Activated CD8-positive, alpha-beta memory T cell treated with anti-CD3 and anti-CD28 coated beads, Interleukin-2, amount 50 U/mL, for 48 hours (primary cell): ENCODE results near the gene NRAP.

Source experiments
- DNase-seq: peaks from one replicate; pipeline ENCODE4 v3.0.0-alpha.2; 2020

The NRAP gene

DNA sequence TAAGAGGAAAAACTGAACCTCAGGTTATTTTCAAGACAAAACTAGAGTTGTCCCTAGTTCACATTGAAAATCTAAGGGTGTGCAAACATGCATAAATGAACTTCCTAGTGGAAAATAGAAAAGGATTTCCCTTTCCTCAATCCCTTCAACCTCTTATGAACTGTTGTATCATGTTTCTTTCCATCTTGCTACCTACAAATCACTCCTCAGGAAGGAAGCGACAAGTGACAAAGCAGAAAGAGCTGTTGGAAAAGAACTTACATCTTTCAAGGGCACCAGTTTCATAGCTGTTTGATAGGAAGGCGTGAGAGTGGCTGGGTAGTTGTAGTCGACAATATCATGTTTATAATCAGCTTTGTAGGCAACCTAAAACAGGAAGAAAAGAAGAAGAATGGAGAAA lies 23.9 kb downstream of the NRAP start:
- no peak for DNase-seq

DNA sequence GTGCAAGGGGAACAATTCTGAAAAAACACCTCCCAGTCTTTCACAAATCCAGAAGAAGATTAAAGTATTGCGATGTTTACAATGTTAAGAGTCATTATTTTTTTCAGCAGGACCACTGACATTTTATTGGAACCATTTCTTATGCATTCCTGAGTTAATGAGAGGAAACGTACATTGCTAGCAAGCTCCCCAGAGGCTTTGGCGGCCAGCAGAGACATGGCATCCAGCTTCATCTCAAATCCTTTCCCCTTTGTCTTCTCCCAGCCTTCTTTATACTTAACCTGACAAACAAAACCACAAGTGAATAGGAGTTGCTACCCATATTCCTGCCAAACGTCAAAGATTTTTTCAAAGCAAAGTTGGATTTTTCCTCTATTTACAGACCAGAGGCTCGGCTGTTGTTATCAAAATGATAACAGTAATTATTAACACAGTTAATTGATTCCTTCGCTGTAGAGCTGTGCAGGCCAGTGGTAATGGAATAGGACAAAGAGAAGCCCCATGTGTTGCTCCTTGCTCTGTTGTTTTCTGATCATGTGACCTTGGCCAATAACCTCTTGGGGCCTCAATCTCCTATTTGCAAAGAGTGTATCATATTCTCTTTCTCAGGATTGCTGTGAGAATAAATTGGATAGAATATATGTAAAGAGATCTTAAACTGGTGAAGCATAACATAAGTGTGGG lies 32.0 kb downstream of the NRAP start:
- no peak for DNase-seq

DNA sequence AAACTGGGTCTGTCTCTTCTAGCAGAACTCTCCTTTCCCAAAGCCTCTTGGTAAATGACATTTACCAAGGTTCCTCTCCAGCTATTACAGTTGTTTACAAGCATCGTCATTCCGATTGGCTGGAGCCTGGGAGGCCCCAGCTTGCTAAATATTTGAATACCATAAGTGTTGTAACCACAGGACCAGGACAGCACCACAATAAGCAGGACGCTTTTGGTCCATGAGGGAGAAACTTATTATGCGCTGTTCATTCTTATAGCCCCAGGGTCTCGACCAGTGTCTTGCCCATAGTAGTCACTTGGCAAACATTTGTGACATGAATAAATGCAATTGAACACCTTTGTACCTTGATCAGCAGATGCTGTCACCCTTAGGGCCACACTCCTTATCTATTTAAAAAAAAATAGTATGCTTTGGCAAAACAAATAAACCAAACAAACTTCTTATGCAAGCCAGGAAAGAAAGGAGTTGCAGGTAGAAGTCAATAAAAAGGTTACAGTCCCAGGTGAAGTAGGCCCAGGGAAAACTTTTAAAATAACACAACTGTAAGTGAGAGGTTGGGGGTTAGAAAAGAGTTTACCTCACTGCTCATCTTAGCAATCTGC lies 32.8 kb downstream of the NRAP start:
- DNase-seq = no peak

DNA sequence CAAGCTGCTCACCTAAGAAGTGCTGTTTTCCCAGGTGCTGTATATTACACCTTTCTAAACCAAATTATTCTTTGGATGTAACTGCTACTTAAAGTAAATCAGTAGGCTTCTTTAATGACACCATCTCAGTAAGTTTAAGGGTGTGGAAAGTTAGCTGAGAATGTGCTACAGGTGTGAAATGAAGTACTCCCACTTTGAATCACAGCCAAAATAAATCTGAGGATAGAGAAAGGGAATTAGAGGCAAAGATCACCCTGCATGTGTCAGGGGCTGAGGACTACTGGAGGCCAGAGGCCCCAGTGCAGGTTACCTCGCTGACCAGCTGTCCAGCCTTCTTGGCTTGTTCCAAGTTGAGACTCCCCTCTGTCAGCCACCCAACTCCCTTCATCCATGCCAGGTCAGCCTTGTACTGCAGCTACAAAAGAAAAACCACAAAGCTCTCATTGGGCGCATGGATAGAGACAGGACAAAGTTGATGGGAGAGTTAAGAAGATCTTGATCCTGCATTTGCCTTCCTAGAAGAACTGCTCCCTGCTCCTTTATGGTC lies 35.2 kb downstream of the NRAP start:
- no peak for DNase-seq

DNA sequence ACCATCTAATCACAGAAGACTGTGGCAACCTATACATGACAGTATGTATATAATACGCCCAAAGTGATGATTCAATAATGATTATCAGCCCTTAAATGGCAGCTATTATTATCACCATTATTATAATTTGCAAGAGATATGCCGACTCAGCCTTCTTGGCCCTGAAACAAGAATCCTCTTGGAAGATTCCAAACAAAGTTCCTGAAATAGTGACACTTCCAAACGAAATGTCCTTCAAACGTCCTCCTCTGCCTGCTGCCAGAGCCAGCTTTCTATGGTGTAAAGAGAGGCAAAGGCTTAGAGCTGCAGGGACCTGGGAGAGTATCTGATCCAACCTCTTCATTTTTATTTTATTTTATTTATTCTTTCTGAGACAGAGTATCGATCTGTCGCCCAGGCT lies 36.0 kb downstream of the NRAP start:
- DNase-seq = no peak

DNA sequence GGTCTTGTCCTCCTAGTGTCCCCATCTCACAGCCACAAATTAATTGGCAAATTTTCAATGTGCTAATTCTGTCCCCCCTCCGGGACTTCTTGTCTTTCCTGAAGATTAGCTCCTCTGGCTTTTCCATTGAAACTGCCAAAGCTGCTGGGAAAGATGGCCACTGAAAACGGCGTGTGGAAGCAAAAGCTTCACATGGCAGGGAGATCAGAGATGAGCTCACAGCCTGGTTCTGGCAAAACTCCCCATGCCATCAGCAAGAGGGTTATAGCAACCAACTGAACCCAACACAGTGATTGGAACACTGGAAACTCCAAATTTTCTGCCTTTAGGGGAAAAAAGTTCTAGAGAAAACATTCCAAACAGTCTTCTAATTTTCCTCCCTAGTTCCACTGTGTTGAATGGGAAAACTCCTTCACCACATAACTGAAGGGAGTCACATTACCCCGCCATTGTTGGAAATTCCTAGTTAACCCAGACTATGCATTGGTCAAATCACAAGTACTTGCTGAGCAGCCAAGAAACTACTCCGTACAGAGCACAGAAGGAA lies 37.0 kb downstream of the NRAP start:
- no peak for DNase-seq

DNA sequence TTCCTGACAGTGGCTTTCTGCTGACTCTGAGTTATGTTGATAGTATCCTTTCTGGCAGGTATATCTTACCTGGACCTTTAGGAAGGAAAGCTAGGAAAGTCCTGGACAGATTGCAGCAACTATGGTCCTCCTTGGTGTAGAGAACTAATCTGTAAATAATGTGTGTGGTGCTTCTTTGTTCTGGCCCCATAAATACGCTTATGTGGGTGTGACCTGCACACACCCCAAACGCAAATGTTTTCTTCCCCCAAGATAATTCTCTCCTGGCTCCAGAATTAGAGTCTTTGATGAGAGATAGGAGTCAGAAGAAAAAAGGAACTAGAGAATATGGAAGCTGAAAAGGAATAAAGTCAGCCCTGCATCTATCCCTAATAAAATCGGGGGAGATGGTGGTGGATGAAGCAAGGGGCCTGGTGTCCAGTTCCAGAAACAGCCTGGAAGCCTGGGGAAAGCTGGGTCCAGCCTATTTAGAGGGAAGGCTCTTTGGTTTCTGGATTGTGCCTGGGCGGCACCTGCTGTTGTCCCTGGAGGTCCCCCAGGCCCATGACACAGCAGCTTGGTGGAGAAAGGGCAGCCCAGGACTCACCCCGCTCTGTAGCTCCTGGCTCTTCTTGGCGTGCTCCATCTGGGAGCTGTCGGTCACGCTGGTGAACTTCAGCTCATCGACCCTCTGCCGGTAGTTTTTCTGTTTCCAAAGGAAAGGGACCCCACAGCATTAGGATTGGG lies 38.2 kb downstream of the NRAP start:
- DNase-seq = no peak

DNA sequence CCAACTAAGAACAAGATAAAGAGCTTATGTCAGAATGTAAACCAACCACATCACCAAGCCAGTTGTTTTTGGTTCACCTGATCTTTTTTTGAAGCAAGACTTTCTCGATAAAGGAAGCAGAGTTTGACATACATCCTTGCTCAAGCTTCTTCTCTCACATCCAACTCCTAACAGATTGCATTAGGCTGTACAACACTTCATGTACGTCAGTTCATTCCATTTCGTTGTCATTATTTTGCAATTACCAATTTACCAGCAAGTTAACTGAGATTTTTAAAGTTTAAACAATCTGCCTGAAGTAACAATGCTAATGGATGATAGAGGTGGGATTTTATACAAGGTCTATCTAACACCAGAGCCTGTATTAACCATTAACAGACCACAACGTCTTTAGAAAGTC lies 41.0 kb downstream of the NRAP start:
- DNase-seq = no peak

DNA sequence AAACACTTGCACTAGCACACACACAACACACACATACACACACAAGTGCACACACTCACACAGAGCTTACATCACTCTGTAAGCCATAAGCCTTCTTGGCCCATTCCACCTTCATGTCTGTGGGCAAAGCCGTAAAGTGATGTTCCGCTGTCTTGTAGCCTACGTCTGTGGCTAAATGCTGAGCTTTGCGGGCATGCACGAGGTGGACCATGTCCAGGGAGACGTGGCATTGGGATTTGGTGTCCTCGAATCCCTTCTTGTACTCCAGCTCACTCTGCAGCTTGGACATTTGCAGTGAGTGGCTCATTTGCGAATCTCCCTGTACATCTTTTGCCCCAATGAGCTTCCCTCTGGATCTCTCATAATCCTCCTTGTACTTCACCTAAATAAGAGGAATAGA lies 42.0 kb downstream of the NRAP start:
- no peak for DNase-seq

DNA sequence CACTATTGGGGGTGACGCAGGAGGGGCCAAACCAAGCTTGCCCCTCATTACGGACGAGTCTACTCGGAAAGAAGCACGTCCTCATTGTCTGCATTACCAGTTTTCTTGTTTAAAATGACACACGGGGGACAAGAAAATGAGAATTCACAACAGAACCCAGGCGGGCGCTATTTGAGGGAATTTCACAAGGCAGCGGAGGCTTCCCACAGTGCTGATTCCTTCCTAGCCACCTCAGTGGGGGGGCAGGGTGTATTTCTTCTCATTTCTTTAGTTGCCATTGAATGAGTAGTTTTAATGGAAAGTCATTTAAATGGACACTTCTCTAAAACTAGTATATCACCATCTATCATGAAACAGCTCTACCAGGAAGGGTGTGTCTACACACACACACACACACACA lies 42.9 kb downstream of the NRAP start:
- DNase-seq = no peak

DNA sequence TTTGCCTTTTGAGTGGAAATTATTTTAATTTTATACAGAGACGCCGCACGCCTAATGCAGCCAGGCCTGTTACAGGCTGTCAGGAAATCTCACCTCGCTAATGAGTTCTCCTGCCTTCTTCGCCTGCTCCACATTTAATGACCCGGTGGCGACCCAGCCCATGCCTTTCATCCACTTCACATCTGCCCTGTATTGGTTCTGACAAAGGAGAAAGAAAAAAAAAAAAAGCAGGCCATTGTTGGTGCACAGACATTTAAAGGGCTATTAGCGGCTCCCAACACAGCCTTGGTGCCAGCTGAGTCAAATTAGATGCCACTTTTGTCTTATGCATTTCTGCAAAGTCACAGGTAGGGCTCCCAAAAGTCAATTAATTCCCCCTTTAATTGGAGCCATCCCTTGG lies 43.3 kb downstream of the NRAP start:
- no peak for DNase-seq

DNA sequence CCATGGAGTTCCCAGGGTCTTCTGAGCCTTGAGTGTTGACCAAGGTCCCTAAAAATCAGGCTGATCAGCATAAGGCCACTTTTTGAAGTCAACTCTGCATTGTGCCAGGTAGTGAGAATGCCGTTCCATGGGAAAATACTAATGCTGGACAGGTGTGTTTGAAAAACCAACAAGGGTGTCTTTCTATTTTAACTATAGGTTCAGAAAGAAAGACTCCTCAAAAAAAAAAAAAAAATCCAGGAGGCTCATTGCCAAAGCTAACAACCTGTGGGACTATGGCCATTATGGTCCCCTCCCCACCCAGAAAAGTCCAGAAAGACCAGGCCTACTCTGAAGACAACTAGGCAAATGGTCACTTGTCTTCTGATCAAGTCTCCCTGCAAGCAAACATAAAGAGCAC lies 44.4 kb downstream of the NRAP start:
- DNase-seq = no peak

DNA sequence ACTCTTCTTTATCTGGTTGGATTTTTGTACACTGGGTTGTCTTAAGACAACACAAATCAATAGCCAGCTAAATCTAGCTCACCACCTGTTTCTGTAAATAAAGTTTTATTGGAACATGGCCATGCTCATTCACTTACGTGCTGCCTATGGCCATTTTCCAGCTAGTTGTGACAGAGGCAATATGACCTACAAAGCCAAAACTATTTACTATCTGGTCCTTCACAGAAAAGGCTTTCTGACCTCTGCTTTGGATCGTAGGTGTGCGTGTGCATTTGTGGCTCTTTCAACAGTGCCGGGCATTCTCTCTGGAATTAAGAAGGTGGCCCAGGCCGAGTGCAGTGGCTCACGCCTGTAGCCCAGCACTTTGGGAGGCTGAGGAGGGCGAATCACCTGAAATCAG lies 45.5 kb downstream of the NRAP start:
- DNase-seq = no peak

DNA sequence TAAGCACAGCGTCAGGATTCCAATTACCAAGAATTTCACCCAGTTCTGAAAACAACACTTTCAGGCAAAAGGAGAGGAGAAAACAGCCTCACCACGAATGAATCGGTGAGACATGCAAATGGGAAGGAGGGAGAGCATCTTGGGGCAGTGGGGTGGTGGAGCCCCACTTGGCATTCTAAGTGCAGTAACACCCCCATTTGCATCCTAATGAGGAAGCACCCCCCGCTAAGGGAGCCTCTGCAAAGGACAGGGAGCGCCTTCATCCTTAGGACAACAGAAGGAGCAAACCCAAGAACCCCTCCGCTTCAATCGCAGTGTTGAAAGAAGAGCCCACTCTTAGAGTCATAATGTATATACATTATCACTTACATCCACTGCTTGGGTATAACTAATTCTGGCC lies 46.8 kb downstream of the NRAP start:
- no peak for DNase-seq

DNA sequence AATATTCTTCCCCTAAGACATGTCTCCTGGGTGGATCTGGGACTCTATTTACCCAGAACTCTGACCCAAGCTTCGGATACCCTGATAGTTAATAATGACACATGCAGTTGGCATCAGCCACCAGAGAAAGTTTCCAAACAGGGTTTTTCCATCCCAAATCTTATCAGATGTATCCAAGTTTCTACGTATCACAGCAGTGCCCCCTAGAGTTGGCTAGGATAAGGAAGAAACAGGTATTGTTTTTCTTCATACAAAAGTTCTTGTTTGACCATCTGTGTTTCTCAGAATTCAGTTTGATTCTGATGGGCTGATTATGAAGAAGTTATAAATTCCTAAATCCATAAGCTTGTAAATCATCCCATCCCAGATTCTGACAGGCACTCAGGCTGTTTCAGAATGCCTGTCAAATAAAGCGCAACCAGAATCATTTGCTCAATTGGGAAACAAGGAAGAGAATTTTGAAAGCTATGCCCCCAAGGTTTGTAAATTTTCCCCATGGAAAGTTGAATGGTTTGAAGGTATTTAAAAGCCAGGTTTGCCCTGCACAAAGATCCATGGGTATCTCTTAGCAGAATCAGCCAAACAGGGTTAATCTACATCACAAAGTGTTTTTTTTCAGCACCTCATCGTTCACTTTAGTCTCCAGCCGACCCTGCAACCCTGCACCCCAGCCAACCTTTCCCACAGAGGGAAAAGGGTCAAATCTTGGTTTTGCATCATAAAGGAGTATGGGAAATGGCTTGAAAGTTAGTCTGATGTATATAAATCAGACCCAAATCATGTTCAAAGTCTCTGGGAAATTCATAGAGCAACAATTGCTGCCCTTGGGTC lies 47.4 kb downstream of the NRAP start:
- DNase-seq = no peak

DNA sequence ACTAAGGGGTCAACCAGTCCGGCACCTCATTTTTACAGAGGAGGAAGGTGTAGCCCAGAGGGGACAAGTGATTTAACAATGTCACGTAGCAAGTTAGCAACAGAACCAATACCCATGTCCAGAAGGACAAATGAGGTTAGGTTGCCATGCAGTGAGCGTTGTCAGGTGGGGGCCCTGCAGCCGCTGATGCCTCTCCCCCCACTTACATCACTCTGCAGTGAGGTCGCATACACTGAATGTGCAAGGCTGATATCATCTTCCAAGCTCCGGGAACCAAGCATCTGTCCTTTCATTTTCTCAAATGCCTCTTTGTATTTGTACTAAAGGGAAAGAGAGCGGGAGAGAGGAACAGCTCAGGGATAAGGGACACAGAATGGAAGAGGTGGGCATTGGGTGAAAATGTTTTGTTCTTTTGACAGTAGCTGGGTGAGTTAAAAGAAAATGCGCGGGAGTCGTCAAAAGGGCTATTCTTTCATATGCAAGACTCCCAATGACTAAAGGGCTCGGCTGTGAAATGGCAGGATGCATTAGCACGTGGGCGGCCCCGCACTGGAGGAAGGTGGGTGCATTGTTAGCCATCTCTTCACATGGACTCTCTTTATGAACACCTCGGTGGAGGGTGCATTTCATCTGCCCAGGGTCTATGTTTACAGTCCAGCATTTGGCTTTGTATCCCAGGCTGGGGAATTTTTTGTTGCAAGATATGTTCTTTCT lies 49.7 kb downstream of the NRAP start:
- no peak for DNase-seq

DNA sequence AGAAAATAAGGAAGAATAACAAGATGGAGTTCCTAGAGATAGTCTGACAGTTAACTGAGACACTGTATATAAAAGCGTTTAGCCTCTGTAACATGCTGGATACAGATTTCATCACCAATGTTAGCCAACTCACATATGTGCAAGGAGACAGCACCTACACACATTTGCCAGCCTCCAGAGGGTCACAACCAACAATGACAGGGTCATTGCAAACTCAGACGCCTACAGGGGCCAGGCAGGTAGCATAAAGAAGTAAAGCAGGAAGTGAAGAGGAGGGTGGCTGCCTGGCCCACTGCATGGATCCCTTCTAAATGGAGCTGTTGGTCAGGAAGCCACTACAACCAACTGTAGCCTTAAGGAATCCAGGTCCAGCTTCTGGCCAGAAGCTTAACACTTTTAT lies 50.4 kb downstream of the NRAP start:
- no peak for DNase-seq

DNA sequence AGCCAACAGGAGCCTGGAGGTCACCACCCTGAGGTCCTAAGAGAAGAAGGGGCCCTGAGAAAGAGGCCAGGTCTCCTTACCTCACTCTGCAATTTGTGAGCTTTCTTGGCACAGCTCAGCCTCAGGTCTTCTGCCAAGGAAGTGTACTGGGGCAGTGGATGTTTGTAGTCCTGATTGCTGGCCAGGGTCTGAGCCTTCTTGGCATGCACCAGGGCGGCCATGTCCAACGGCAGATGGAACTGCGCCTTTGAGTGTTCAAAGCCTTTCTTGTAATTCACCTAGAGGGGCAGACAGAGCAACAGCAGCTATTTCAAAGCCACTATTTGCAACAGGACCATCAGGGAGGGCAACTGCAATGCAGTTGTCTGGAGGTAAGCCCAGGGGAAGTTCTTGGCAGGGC lies 51.7 kb downstream of the NRAP start:
- DNase-seq = no peak

DNA sequence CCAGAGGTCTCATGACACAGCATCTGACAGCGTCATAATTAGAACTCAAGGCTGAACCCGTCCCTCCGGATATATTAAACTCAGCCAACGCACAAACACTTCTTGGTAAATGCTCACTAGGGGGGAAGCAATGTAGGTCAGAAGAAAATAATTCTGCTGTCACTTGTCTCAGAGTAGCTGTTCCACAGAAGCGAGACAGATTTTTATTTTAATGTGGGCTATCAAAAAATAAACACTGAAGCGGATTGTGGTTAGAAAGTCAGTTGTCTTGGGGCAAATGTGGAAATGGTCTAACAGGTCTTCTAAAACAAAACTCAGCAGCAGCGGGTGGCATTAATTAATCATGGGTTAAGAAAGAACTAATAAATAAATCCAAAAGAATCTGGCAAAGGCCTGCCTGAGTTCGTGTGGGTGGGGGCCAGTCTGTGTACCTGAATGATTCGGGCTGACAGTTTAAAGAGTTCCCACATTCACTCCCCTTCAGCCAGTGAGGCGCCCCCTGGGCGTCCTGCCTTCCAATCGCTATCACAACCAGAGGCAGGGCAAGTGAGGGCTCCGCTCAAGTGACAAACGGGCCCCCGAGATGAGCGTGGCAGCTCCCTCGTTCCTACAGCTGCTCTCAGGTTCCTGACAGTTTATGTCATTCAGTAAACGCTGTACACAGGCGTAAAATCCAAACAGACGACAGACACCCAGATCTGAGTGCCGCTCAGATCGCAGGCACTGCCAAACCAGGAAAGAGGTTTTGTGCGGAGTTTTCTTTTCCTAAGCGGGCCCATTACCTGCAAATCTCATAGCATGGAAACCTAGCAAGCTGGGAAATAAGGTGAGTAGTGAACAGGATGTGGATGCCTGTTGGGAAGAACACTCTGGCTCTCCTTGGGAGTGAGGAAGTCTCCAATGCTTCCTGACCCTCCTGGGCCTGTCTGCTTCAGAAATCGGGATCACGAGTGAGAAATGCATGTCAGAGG lies 52.9 kb downstream of the NRAP start:
- no peak for DNase-seq

DNA sequence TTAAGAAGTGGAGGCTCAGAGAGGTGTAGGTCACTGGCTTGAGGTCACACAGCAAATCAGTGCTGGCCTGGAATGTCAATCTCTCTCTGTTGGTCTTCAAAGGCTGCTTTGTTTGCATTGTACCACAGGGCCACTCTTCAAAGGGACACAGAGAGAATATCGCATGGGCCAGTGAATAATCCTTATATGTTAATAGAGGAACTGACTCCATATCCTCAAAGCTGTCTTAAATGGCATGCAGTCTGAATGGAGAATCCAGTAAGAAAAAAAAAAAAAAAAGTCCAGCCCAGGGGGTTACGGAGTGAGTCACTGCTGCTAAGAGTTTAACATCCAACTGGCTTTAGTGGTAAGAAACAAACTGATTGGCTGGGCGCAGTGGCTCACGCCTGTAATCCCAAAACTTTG lies 54.1 kb downstream of the NRAP start:
- DNase-seq = no peak
